Measurements from ENCODE around the gene SIGLEC11.
"Not testable (repeated sequence)": the region's sequence is repeated elsewhere in the genome, so short reads cannot be mapped to it uniquely, and the experiment has no call there.

SIGLEC11 gene

DNA sequence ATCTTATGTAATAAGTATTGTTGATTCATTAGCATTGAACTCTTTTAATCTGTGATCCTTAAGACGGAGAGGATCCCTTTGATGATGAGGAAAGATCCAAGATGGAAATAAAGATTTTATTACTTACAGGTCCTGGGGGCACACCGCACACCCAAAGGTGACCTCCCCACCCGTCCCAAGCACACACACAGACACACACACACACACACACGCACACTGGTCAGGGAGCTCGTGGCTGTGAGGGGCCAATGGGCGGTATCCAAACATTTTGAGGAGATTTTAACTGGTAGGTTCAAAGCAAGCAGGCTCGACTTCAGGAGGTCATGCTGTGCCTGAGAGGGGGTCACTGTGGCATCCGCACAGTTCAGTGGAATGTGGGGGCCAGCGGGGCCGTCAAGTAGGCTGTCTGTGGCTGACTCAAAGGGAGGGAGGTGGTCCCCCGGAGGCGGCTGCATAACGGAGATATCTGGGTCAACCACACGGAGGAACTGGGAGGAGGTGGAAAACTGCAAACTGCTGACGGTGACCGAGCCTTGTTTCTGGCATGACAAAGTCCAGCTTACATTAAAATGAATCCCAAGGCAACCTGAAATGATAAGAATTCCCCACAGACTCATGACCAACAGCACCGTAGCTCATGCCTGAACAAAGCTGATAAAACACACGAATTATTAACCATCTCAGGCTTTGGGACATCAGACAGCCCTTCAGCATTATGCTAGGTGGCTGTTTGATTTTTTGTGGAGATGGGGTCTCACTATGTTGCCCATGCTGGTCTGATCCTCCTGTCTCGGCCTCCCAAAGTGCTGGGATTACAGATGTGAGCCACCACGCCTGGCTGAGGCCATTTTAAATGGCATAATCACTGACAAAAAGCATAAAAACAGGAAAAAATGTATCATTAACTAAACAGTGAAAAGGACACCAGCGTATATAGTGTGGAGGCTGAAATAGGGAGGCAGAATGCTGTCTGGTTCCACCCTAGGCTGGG, 20.9 kb upstream of the SIGLEC11 start:
- DNase-seq (ENCODE audit: low read depth in 2 of 2) = no peak

DNA sequence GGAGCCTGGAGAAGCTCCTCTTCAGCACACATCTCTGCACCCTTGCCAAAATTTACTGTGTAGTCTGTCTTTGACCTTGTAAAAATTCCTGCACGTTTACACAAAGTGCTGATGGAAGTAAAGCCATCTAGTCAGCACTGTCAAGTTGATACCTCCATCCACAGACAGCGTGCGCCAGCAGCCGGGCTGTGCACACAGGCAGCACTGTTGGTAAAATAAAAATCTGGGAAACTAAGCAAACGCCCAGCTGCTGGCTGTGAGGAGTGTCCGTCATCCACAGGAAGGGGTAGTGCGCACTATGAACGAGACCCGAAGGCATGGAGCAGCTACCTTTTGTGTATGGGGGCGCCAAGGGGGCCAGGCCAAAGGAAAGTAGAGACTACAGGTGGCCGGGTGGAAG, 17.4 kb upstream of the SIGLEC11 start:
- no peak for DNase-seq (ENCODE audit: low read depth in 2 of 2)

DNA sequence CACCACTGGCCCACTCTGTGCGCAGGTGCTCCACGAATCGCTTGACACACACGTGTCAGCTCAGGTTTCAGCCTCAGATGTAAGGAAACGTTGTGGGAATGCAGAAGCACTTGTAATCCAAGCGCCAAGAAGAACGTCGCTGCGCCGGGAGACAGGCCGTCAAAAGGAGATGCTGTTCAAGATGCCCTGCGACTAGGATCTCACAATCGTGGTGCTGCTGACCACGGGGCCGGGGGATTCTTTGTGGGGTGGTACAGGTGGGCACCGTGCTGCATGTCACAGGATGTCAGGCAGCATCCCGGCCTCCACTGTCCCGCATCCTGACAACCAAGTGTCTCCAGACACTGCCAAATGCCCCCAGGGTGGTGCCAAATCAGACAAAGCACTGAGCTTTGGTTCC, 16.9 kb upstream of the SIGLEC11 start:
- DNase-seq (ENCODE audit: low read depth in 2 of 2) = no peak

DNA sequence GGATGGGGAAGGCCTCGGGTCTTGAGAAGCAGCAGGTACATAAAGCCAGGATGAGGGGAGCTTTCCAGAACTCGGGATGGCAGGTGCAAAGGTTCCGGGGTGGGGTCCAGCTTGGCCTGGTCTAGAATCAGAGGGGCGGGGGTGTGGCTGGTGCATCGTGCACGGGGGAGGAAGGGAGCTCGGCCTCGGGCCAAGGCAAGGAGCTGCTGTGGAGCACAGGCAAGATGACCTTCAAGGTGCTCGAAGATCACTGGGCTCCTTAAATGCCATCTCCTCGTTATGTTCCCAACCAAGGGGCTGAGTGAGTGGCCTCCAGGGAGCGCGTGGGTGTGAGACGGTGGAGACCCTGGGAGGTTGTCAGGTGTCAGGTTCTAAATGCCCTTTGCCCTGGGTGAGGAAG, 16.1 kb upstream of the SIGLEC11 start:
- no peak for DNase-seq (ENCODE audit: low read depth in 2 of 2)

DNA sequence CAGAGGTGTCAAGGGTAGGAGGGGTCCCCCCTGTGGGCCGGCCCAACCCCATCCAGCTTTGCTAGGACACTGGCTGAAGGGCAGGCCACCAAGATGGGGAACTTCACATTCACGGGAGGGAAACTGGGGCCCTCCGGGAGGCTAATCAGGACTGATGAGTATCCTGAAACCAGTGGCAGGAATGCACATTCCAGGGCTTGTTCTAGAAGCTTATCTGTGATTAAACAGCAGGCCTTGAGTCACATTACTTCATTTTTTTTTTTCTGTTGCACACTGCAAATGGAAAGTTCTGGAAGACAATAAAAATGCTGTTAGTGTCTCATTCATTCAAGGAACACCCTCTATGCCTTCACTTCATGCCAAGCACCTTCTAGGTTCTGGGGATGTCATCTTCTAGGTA, 15.5 kb upstream of the SIGLEC11 start:
- DNase-seq (ENCODE audit: low read depth in 2 of 2) = no peak

DNA sequence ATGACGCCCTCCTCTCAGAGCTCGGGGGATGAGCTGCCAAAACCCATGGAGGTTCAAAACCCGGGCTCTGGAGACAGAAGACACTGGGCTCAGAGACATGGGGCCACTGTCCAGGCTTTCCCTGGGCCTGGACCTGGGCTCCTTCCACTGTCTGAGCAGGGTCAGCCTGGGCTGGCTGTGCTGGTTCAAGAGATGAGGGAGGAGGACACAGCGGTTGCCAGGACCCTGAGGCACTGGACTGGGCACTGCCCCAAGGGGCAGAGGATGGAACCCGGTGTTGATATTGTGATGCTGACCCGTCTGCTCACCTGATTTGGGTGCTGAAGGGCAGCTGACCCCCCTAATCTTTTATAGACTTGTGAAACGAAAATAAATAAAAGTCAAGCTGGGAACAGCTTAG, 14.1 kb upstream of the SIGLEC11 start:
- DNase-seq (ENCODE audit: low read depth in 2 of 2) = no peak

DNA sequence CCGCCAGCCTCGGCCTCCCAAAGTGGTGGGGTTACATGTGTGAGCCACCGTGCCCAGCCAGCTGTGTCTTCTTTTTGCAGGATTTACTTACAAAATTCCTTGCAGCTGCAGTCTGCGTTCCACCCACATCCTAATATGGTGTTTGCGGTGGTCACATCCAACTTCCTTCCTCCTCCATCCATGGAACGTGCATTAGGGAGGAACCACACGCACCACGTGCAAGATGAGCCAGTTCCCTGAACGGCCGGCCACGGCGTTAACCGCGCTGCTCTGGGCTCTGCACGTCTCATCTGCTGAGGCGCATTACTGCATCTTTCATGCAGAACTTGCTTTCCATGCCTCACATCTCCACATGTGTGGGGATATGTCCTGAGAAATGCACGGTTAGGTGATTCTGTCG, 13.0 kb upstream of the SIGLEC11 start:
- no peak for DNase-seq (ENCODE audit: low read depth in 2 of 2)

DNA sequence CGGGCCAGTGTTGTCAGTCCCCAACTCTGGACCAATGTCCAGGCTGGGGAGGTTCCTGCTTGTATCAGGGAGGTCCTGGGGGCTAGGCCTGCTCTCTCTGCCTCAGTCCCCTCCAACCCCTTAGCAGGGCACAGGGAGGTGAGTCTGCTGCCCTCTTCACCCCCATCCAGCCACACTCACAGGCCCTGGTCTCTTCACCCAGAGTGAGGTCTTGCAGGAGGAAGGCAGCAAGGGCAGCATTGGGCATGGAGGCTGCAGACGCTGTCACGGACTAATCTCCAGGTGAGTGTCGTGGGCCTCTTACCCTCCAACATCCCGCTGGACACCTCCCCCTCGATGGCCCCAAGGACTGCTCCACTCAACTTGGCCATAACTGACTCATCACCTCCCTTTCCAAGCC, 11.9 kb upstream of the SIGLEC11 start:
- no peak for DNase-seq (ENCODE audit: low read depth in 2 of 2)

DNA sequence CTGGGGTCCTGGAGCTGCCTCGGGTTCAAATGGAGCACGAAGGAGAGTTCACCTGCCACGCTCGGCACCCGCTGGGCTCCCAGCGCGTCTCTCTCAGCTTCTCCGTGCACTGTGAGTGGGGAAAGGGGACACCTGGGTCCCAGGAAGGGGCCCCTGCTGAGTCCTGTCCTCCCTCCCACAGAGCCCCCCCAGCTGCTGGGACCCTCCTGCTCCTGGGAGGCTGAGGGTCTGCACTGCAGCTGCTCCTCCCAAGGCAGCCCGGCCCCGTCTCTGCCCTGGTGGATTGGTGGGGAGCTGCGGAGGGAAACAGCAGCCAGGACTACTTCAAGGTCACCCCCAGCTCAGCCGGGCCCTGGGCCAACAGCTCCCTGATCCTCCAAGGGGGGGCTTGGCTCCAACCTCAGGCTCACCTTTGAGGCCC, 11.0 kb upstream of the SIGLEC11 start:
- DNase-seq (ENCODE audit: low read depth in 2 of 2) = no peak

DNA sequence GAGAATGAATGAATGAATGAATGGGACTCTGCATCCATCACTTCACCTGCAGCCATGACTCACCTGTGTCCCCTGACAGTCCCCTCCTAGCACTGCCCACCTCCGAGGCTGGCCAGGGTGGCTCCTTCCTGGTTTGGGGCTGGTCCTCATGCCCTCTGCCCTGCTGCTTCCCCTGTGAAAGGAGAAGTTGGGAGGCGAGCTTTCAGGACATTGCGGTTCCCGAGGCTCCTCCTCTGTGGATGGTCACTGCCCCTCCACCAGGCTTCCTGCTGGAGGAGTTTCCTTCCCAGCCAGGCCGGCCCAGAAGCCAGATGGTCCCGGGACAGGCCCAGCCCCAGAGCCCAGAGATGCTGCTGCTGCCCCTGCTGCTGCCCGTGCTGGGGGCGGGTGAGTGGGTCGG, 8.4 kb upstream of the SIGLEC11 start:
- not testable (repeated sequence) for DNase-seq (ENCODE audit: low read depth in 2 of 2)

DNA sequence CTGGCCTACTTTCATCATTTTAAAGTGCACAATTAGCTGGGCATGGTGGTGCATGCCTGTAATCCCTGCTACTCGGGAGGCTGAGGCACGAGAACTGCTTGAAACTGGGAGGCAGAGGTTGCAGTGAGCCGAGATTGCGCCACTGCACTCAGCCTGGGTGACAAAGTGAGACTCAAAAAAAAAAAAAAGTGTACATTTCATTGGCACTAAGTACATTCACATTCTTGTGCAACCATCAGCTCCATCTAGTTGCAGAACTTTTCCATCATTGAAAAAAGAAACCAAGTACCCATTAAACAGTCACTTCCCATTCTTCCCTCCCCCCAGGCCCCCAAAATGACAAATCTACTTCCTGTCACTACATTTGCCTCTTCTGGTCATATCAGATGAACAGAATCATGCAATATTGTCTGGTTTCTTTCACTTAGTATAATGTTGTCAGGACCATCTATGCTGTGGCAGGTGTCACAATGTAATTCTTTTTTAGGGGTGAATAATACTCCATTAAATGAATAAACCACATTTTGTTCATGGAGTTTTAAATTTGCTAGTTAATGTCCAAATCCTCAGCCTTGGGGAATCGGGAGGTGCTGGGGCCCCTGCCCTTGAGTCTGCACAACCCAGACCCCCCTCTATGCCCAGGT, 7.4 kb upstream of the SIGLEC11 start:
- no peak for DNase-seq (ENCODE audit: low read depth in 2 of 2)

DNA sequence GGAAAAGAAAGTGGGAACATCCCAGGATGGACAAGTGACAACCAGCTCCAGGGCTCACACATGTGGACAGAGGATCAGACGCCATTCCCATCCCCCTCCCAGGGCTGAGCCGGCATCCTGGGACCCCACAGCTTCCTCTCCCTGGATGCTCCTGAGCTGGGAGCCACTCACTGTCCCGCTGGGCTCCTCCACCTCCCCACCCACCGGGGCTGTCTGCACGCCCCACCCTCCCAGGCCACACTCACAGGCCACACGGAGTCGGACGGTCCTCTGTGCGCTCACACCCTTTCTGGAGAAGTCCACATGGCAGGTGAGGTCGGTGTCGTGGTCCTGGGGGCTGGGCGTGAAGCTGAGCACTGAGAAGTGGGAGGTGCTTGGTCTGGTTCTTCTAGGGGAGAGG, 1.1 kb downstream of the SIGLEC11 start:
- not testable (repeated sequence) for DNase-seq (ENCODE audit: low read depth in 2 of 2)

DNA sequence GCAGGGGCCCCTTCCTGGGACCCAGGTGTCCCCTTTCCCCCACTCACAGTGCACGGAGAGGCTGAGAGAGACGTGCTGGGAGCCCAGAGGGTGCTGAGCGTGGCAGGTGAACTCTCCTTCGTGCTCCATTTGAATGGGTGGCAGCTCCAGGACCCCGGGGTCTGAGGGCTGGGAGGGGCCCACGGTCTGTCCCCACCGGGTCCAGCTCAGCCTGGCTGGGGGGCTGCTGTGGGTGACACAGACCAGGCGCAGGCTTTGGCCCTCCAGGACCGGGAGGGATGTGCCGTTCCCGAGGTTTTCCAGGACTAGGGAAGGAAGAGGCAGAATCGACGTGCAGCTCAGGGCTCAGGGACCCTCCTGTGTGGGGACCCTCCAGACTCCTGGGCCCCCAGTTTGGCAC, 2.4 kb downstream of the SIGLEC11 start:
- DNase-seq (ENCODE audit: low read depth in 2 of 2) = not testable (repeated sequence)

DNA sequence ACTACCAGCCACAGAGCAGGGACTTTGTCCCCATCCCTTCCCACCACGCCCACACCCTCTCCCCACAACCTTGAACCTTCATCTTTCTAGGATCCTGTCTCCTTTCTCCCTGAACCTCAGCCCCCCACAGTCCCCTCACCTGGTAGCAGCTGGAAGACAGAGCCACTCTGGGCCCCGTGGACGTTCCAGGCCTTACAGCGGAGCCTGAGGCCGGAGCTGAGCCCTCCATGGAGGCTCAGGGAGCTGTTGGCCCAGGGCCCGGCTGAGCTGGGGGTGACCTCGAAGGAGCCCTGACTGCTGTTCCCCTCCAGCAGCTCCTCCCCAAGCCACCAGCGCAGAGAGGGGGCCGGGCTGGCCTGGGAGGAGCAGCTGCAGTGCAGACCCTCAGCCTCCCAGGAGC, 2.8 kb downstream of the SIGLEC11 start:
- not testable (repeated sequence) for DNase-seq (ENCODE audit: low read depth in 2 of 2)

DNA sequence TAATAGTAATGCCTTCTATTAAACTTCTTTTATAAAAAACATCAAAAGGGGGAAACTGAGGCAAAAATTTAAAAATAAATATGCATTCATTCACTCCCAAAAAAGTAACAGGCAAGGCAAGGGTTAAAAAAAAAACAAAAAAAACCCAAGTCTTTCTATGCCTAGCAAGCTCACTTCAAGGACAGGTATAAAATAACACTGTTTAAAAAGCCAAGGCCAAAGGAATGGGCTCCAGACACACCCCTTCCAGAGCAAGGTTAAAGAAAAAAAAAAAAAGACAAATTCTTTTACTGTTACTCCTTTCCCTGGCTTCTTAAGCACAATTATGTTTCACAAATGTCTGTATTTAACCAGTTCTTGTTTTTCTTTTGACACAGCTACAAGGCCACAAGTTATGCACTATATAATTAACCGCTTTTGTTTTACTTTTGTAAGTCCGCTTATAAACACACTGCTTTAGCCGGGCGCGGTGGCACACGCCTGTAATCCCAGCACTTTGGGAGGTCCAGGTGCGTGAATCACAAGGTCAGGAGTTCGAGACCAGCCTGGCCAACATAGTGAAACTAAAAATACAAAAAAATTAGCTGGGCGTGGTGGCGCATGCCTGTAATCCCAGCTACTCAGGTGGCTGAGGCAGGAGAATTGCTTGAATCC, 3.6 kb downstream of the SIGLEC11 start:
- no peak for DNase-seq (ENCODE audit: low read depth in 2 of 2)

DNA sequence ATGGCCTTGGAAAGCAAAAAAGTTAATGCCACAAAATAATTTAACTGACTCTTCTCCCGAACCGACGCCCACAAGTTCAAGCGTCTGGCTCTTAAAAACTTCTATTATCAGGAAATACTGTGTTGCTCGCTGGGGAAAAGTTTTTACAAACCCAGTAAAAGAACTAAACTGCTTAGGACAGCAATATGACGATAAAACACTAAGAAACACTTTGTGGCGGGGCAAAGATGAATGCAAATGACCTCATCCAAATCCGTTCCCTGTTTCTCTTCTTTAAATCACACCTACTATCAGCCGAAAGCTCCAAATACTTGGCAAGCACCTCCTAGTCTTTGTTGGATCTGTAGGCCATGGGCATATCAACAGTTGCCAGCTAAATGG, 4.9 kb downstream of the SIGLEC11 start:
- DNase-seq (ENCODE audit: low read depth in 2 of 2) = no peak

DNA sequence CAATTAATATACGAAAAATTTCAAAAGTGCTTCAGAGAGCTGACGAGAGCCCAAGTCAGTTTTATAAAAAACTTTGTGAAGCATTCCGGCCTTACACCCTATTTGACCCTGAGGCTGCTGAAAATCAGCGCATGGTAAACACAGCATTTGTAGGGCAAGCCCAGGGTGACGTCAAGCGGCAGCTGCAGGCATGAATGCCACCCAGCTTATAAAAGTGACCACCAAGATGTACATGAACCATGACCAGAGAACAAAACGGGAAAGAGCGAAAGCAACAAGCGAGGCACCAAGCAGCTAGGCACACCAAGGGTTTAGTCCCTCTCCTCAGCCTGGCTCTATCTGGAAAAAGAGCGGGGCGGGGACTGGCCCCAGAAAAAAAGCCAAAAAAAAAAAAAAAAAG, 6.0 kb downstream of the SIGLEC11 start:
- no peak for DNase-seq (ENCODE audit: low read depth in 2 of 2)

DNA sequence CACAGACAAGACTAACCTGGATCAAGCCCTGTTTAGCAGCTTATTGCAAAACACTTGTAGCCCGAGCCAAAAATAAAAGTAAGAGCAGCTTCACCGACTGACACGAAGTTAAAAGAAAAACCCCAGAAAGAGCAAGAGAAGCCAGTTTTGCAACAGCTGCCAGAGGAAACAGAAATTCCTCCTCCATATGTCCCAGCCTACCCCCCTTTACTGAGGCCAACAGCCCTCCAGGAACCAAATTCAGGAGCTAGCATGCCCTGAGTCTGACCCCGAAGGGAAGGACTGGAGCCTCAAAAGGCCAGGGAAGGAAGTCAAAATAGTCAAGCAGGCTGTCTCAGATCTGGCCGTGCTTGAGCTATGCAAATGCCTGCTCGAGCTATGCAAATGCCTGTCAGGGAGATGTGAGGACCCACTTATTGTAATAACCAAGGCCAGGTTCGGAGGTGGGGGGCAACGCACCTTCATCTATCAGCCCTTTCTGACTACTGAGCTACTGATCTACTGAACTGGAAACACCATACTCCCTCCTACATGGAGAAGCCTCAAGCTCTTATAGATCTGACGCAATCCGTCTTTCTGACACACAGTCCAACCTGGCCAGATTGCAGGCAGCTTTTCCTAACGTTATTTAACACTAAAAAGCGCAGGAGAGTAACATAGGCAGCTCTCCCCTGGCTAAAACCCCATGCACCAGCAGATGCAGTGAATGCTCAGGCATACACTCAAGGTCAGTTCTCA, 6.7 kb downstream of the SIGLEC11 start:
- no peak for DNase-seq (ENCODE audit: low read depth in 2 of 2)

DNA sequence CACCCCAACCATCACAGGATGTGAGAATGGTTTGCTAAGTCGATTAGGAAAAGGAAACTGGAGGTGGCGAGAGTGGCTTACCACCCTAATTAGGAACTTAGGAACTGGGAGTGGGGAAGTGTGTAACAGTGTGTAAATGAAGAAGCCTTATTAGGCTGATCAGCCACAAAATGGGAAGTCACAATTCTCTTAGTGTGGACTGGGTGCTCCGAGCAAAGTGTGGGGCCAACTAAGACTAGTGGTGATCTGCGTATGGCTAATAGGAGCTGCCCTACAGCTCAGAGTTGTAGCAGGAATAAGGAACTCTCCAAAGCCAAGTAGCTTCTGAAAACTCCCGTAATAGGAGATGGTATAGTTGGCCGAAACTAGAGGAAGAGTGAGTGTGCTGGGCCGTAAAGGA, 7.6 kb downstream of the SIGLEC11 start:
- DNase-seq (ENCODE audit: low read depth in 2 of 2) = no peak

DNA sequence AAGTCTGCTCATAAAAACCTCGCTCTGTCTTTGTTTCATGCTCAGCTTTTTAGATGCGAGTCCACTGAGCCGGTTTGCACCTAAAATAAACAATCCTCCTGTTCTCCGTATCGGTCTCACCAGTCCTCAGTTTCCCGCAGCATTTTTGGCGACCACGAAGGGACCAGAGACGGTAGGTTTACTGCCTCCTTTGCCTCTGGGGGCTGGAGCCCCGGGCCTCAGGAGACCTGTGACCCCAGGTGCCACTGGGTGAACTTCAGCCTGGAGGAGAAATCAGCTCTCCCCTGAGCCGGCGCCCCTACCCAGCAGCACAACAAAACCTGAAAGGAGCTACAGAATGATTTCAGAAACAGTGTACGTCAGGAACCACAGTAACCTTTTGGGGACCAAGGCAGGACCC, 8.1 kb downstream of the SIGLEC11 start:
- no peak for DNase-seq (ENCODE audit: low read depth in 2 of 2)

DNA sequence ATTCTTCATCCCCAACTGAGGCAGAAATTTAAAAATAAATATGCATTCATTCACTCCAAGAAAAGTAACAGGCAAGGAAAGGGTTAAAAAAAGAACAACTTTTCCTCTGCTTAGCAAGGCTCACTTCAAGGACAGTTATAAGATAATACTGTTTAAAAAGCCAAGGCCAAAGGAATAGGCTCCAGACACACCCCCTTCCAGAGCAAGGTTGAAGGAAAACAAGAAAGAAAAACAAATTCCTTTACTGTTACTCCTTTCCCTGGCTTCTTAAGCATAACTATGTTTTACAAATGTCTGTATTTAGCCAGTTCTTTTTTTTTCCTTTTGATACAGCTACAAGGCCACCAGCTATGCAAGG, 8.5 kb downstream of the SIGLEC11 start:
- no peak for DNase-seq (ENCODE audit: low read depth in 2 of 2)

Measured in stimulated activated CD4-positive, alpha-beta T cell treated with anti-CD3 and anti-CD28 coated beads, Interleukin-12 subunit alpha, Interleukin-12 subunit beta, amount 100 ng/mL, for 24 hours (primary cell).